MM.1S (cell line): ENCODE data around the gene MRPL28.

Experiments used
- EZH2 ChIP-seq: fragments of 300-600 bp; sonication (generic); optimal IDR thresholded peaks from 2 replicates; pipeline ENCODE3; 2017; ENCODE audit warnings: low read depth, mild to moderate bottlenecking, antibody characterized with exemption, low read length, mixed read lengths
- TF ChIP-seq, protein P1 (sequence below): fragments of 300-600 bp; sonication (generic); IDR thresholded peaks from 2 replicates; pipeline ENCODE4 v1.5.1; 2016; ENCODE audit warnings: antibody characterized with exemption, low read length, mixed read lengths

DNA sequence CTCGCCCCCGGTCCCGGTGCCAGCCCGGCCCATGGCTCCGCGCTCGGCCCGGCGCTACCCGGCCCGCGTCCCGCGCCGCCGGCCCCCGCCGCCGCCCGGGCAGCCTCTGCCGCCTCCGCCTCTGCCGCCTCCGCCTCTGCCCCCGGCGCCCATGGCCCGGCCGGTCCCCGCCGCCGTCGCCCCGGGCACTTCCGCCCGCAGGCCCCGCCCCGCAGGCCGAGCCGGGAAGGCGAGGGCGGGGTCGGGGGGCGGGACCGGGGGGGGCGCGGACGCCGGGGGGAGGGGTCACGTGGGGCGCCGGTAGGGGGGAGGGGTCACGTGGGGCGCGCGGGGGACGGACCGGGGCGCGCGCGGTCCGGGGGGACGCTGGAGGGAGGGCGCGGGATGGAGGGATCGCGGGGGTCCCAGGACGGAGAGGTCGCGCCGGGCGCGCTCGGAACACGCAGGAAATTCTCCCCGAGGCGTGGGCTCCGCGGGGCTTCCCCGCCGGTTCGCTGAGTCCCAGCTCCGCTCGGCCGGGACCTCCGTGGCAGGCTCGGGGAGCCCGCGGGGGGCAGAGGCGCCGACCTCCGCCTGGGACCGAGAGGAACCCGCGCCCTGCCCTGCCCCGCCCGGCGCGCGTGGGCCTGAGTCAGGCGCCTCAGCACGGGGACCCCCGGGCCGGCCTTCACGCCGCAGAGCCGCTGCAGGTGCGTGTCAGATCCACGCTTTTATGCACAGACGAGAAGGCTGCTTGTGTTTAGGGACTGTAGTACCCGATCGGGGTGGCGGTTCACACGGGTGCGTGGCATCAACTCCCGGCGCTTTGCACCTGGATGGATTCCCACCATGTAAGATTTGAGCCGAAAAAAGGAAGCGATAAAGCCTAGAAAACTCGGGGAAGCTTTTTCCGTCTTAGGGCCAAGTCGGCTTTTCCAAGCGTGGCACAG is 11.7 kb upstream of the MRPL28 start, which contains the start of gene PGAP6:
- TF ChIP-seq, protein P1, sequence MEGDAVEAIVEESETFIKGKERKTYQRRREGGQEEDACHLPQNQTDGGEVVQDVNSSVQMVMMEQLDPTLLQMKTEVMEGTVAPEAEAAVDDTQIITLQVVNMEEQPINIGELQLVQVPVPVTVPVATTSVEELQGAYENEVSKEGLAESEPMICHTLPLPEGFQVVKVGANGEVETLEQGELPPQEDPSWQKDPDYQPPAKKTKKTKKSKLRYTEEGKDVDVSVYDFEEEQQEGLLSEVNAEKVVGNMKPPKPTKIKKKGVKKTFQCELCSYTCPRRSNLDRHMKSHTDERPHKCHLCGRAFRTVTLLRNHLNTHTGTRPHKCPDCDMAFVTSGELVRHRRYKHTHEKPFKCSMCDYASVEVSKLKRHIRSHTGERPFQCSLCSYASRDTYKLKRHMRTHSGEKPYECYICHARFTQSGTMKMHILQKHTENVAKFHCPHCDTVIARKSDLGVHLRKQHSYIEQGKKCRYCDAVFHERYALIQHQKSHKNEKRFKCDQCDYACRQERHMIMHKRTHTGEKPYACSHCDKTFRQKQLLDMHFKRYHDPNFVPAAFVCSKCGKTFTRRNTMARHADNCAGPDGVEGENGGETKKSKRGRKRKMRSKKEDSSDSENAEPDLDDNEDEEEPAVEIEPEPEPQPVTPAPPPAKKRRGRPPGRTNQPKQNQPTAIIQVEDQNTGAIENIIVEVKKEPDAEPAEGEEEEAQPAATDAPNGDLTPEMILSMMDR: no peak
- no peak for TF ChIP-seq EZH2
